ENCODE measurements around the gene RAPGEF1.

RAPGEF1 gene

GRCh38 chr9:131528186-131528585, 211.7 kb downstream of the RAPGEF1 start (continued):
- no peak for TF ChIP-seq ZBTB44 (tag by site-specific recombination; IDR thresholded peaks at IDR 0.05)
- no peak for TF ChIP-seq ZNF248 (tag by site-specific recombination; IDR thresholded peaks at IDR 0.05)
- no peak for TF ChIP-seq ZNF426 (tag by site-specific recombination; IDR thresholded peaks at IDR 0.05)
- TF ChIP-seq WT1 (tag by site-specific recombination; IDR thresholded peaks at IDR 0.05): no peak
- no peak for TF ChIP-seq ZNF266 (tag by site-specific recombination; IDR thresholded peaks at IDR 0.05; ENCODE audit: low read depth)
- TF ChIP-seq ZNF677 (tag by site-specific recombination; IDR thresholded peaks at IDR 0.05): no peak
- TF ChIP-seq ZBTB48 (tag by site-specific recombination; IDR thresholded peaks at IDR 0.05): no peak
- TF ChIP-seq ZNF350 (tag by site-specific recombination; IDR thresholded peaks at IDR 0.05): no peak
